B cell (primary cell): Measurements from ENCODE around the gene SRBD1.

Source experiments
- CTCF ChIP-seq: fragments of 200-600 bp; IDR thresholded peaks from one replicate; pipeline ENCODE4 v1.8.0; 2022; ENCODE audit warnings: antibody characterized with exemption, mild to moderate bottlenecking
- EZH2 ChIP-seq: IDR thresholded peaks from 2 replicates; pipeline ENCODE4 v1.6.1; 2012; ENCODE audit warnings: borderline replicate concordance, low read depth, mild to moderate bottlenecking, moderate library complexity, low read length; ENCODE audit not compliant: insufficient read depth, poor library complexity, severe bottlenecking

DNA sequence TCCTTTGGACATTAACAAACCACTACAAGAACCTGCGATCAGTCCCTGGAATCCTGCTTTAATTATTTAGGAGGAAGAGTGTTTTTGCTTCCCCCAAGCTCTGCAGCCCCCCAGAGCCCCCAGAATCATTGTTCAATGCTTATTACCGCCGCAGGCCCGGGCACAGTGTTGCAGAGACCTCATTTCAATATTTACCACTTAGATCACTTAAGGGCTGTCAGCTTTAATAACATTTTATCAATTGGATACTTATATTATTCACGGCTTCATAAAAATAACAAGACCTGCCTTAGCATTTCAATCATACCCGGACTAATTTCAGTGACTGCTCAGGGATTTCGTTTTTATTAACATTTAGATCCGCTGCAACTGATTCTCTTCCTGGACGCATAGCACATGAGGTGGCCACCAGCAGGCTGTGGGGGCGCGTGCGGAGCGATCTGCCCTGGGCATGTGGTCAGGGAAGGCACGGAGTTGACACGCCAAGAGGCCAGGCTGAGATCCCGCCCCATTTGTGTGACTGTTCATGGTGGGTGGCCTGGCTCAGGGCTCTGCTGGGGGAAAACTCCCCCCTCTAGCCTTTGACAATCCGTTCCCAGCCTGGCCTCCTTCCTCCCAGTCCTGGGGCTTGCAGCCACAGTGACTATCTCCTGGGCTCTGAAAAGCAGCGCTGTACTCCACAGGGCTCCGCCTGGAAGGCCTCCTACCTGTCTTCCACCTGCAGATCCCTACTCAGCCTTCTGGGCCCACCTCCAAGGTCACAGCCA is 267.6 kb downstream of the SRBD1 start:
- TF ChIP-seq CTCF (no peak), EZH2 (no peak)
